RWPE2 (cell line): ENCODE results near the gene VARS1.
A peak's percentile ranks its signal among the peaks of the same experiment; 100 is the strongest.

Experiments used
- ATAC-seq: fragments of 200-7000 bp; cut with Tn5 transposase; 3 replicates; pipeline ENCODE4 v1.9.1; 2021; ENCODE audit warnings: low read depth
- DNase-seq: peaks from one replicate; pipeline ENCODE4 v3.0.0-alpha.2; 2020; ENCODE audit warnings: low spot score
- H3K27ac ChIP-seq: fragments of 450-650 bp; 2 replicates; pipeline ENCODE4 v1.5.1; 2017; ENCODE audit warnings: mild to moderate bottlenecking; ENCODE audit not compliant: poor library complexity, severe bottlenecking
- H3K27me3 ChIP-seq: fragments of 250-450 bp; sonication (Bioruptor Pico); 2 replicates; pipeline ENCODE4 v1.5.1; 2021; ENCODE audit warnings: mild to moderate bottlenecking, moderate library complexity; ENCODE audit not compliant: insufficient read depth, poor library complexity, severe bottlenecking
- H3K36me3 ChIP-seq: fragments of 250-450 bp; sonication (Bioruptor Pico); 2 replicates; pipeline ENCODE4 v1.5.1; 2020; ENCODE audit warnings: low read depth, mild to moderate bottlenecking, moderate library complexity
- H3K4me1 ChIP-seq: fragments of 250-450 bp; sonication (Bioruptor Pico); 2 replicates; pipeline ENCODE4 v1.5.1; 2021; ENCODE audit warnings: mild to moderate bottlenecking, moderate library complexity; ENCODE audit not compliant: insufficient read depth, poor library complexity, severe bottlenecking
- H3K4me3 ChIP-seq: fragments of 250-450 bp; sonication (Bioruptor Pico); 2 replicates; pipeline ENCODE4 v1.5.1; 2021; ENCODE audit warnings: mild to moderate bottlenecking, moderate library complexity; ENCODE audit not compliant: severe bottlenecking
- H3K9me3 ChIP-seq: fragments of 250-450 bp; sonication (Bioruptor Pico); 2 replicates; pipeline ENCODE4 v1.5.1; 2021; ENCODE audit warnings: mild to moderate bottlenecking, moderate library complexity; ENCODE audit not compliant: severe bottlenecking
- CTCF ChIP-seq: fragments of 450-650 bp; IDR thresholded peaks from one replicate; pipeline ENCODE4 v1.5.1; 2017; ENCODE audit warnings: mild to moderate bottlenecking, moderate library complexity; ENCODE audit not compliant: poor library complexity, severe bottlenecking

VARS1 gene

GRCh38 chr6:31767096-31767645 is 28.4 kb downstream of the VARS1 start:
- no peak for TF ChIP-seq CTCF
- 0 out of 2 replicates have a peak, but pooled peaks cover 2% of the 10 kb centered on the region for H3K36me3 ChIP-seq
- H3K27ac ChIP-seq: no peak overlapping the region
- DNase-seq: no peak
- H3K4me1 ChIP-seq: peaks cover 3% of the 10 kb centered on the region
- H3K27me3 ChIP-seq: no peaks in the 10 kb centered on the region
- no peak overlapping the region for H3K4me3 ChIP-seq
- ATAC-seq: no peak
- H3K9me3 ChIP-seq: no peaks in the 10 kb centered on the region

- Histone ChIP-seq H3K9me3 (no peaks in the 10 kb centered on the region), H3K27me3 (no peaks in the 10 kb centered on the region), H3K4me1 (peaks cover 3% of the 10 kb centered on the region), H3K4me3 (no peak overlapping the region), H3K27ac (no peak overlapping the region), H3K36me3 (peaks cover 12% of the 10 kb centered on the region)
- no peak for TF ChIP-seq CTCF
- no peak for DNase-seq
- no peak for ATAC-seq
Measured at GRCh38 chr6:31765910-31766794, 29.4 kb downstream of the VARS1 start.

GRCh38 chr6:31765559-31765909 is 30.0 kb downstream of the VARS1 start:
- H3K9me3 ChIP-seq: no peaks in the 10 kb centered on the region
- peaks cover 3% of the 10 kb centered on the region for H3K4me1 ChIP-seq
- no peak overlapping the region for H3K4me3 ChIP-seq
- peaks cover 19% of the 10 kb centered on the region for H3K36me3 ChIP-seq
- H3K27me3 ChIP-seq: no peaks in the 10 kb centered on the region
- ATAC-seq (no peak), DNase-seq (no peak)
- no peak overlapping the region for H3K27ac ChIP-seq
- no peak for TF ChIP-seq CTCF

GRCh38 chr6:31764198-31764597 is 31.4 kb downstream of the VARS1 start:
- Histone ChIP-seq H3K27me3 (no peaks in the 10 kb centered on the region), H3K9me3 (no peaks in the 10 kb centered on the region), H3K4me1 (peaks cover 3% of the 10 kb centered on the region), H3K4me3 (no peak overlapping the region), H3K36me3 (peaks cover 19% of the 10 kb centered on the region), H3K27ac (no peak overlapping the region)
- no peak for ATAC-seq
- no peak for TF ChIP-seq CTCF
- no peak for DNase-seq

- no peak for TF ChIP-seq CTCF
- Histone ChIP-seq H3K4me1 (peaks cover 3% of the 10 kb centered on the region), H3K27me3 (no peaks in the 10 kb centered on the region), H3K36me3 (peaks cover 21% of the 10 kb centered on the region), H3K4me3 (no peak overlapping the region), H3K27ac (peak overlapping the region; percentile 6), H3K9me3 (no peaks in the 10 kb centered on the region)
- no peak for DNase-seq
- peak; percentile 68 for ATAC-seq
Measured at GRCh38 chr6:31763619-31763940, 32.0 kb downstream of the VARS1 start.
